Measurements from ENCODE around the gene SYT14. TPM values are rescaled to one million over a fixed set of nuclear protein-coding genes. Genes with fewer than 3 reads are reported as not detected.
"Not testable (repeated sequence)": the region's sequence is repeated elsewhere in the genome, so short reads cannot be mapped to it uniquely, and the experiment has no call there.

SYT14 gene
- total RNA-seq, 1 donor from 2014 or later: 65.8 TPM

DNA sequence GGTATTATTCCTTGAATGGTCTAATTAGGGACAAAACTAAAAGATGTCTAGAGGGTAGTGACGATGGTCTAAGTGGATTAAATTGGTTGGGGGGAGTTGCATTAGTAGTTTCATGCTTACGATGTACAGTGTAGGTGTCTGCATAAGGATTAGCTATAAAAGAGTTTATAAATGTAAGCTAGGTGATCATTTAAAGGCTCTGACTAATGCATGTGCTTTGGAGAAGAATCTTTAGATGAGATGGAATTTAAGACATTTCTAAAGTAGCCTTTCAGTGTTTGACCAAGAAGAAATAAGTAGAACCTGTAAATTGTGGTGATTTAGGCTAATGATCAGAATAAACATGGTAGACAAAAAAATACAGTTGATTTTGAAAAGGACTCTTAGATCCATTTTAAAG lies 7.4 kb downstream of the SYT14 start:
- no peak for DNase-seq

GRCh38 chr1:209948155-209948554 lies 10.1 kb downstream of the SYT14 start:
- DNase-seq: no peak

DNA sequence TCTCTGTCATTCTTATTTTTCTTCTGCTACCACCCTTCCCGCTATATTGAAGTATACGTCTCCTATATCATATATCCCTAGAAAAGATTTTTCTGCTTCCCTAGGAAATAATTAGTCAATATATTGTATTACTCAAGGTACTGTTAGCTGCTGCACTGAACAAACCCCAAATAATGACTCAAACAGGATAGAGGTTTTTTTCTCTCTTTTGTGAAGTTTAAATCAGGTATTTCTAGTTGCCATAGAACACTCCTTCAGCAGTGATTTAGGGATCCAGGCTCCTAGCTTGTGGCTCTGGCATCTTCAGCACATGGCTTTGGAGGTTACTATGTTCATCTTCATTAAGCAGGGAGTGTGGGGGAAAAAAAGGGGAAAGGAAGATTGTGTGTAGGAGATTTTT lies 18.1 kb downstream of the SYT14 start:
- no peak for DNase-seq

GRCh38 chr1:209959623-209960022 lies 21.6 kb downstream of the SYT14 start:
- DNase-seq: no peak

DNA sequence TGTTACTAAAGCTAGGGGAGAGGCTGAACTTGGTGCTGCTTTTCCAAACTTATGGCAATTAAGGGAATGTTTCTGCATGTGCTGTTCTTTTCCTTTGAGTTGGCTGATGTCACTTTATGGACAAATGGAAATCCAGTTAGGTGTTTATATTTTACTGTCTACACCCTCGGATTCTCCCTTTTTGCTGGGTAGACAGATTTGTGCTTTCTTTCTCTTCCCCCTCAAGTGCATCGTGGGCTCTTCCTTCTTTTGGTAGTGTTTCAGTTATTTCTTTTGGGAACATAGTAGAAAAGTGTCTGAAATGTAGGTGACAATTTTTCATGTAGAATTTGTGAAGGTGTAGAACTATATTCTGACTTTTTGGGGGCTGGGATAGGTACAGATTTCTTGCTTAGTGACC lies 22.9 kb downstream of the SYT14 start:
- DNase-seq: no peak

- DNase-seq: no peak
Measured at GRCh38 chr1:209962388-209962787, 24.4 kb downstream of the SYT14 start.

DNA sequence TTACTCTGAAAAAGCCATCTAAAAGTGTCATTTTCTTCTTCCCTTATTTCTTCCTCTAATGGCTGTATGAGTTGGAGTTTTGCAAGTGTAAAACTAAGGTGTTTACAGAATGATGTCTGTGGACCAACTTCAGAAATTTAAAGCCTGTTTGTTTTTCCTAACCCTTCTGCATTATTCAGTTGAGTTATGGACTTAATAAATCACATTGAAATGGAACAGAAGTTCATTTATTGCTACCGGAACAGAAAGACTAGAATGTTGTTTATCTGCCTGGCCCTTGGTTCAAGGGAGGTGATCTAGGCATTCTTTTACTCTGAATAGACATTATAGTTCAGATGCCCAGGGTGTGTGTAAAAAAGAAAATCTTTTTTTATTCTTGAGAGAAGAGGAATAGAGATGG lies 24.8 kb downstream of the SYT14 start:
- no peak for DNase-seq

DNA sequence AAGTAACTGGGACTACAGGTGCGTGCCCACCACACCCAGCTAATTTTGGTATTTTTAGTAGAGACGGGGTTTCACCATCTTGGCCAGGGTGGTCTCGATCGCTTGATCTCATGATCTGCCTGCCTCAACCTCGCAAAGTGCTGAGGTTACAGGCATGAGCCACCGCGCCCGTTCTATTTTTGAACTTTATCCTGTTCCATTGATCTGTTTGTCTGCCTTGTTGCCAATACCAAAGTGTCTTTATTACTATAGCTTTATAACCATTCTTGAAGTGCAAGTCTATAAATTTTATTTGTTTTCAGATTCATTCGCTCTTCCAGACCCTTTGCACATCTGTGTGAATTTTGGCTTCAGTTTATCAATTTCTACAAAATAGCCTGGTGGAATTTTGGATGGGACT lies 28.0 kb downstream of the SYT14 start:
- DNase-seq: no peak

DNA sequence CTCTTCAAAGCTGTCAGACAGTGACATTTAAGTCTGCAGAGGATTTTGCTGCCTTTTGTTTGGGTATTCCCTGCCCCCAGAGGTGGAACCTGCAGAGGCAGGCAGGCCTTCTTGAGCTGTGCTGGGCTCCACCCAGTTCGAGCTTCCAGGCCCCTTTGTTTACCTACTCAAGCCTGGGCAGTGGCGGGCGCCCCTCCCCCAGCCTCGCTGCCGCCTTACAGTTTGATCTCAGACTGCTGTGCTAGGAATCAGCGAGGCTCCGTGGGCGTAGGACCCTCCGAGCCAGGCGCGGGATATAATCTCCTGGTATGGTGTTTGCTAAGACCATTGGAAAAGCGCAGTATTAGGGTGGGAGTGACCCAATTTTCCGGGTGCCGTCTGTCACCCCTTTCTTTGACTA lies 40.7 kb downstream of the SYT14 start:
- not testable (repeated sequence) for DNase-seq

- DNase-seq: no peak
Measured at GRCh38 chr1:209983953-209984352, 45.9 kb downstream of the SYT14 start.

DNA sequence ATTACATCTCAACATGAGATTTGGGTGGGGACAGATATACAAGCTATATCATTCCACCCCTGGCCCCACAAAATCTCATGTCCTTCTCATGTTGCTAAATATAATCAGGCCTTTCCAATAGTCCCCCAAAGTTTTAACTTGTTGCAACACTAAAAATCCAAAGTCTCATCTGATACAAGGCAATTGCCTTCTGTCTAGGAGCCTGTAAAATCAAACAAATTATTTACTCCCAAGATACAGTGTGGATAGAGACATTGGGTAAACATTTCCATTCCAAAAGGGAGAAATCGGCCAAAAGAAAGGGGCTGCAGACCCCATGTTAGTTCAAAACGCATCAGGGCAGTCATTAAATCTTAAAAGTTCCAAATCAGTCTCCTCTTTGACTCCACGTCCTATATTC lies 47.0 kb downstream of the SYT14 start:
- DNase-seq: no peak

DNA sequence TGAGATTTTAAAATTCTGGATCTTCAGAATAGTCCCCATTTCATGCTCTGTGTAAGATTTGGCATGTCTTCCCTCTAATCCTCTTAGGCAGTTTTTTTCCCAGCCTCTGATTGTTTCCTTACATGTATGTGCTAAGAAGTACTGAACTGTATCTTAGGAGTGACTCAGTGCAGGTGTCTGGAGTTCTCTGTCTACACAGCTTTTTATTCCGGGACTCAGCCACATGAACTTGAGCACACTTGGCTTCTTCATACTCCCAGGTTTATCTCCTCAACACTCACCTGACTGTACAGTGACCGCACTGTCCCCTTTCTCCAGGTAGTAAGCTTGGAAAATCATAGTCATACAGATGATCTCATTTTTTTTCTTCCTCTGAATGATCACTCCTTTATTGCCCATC lies 50.7 kb downstream of the SYT14 start:
- DNase-seq: no peak

GRCh38 chr1:209989525-209989924 lies 51.5 kb downstream of the SYT14 start:
- DNase-seq: no peak

DNA sequence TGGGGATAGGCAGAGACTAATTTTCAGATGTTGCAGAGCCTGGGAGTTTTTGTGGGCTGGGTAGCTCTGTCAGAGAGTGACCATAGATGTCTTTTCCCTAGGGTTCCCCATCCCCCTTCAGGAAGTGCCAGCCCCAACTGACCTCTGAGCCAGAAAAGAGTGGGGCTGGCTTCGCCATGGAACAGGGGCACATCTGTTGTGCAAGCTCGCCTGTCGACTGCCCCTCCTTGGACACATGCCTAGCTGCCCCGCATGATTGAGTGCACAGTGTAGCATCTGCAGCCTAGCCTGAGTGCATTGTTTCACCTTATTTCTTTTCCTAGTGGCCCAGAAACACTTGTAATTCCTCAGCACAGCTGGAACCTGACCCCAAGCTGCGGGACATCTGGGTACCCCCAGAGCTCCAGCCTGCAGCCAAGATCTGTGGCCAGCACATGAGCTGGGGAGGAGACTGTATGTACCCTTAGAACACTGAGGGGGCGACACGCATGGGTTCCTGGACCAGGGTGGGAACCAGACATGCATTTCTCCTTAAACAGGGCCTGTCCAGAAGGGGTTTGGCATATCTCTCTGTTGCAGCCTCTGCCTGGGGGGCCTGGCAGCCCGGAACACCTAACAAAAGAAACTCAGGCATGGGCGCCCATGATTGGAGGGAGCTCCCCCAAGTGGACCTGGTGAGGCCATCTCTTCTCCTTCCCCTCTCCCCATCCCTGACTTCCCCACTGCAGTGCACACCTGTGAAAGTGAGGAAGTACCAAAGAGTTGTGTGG lies 55.2 kb downstream of the SYT14 start:
- no peak for DNase-seq

- DNase-seq: no peak
Measured at GRCh38 chr1:209996348-209996747, 58.3 kb downstream of the SYT14 start.

DNA sequence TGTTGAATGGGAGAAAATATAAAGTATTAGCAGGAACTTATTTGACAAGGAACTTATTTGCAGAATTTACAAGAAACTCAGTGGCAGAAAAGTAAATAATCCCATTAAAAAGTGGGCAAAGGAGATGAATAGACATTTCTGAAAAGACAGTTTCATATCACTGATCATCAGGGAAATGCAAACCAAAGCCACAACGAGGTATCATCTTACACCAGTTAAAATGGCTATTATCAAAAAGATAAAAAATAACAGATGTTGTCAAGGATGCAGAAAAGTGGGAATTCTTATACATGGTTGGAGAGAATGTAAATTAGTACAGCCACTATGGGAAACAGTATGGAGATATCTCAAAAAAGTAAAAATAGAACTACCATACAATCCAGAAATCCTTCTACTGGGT lies 61.0 kb downstream of the SYT14 start:
- DNase-seq: no peak

DNA sequence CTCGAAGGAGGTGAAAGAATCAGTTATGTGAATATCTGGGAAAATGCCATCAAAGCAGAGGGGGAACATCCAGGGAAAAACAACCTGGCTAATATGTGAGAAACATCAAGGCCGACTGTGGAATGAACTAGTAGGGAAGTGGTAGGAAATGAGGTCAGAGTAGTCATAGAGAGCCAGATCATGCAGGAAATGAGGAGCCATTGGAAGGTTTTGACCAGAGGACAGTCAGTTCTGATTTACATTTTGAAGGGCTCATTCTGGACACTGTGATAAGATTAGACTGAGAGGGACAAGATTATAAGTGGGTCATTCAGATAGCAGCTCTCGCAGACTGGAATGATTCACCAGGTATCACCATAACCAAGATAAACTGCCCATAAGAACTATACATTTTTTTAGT lies 63.7 kb downstream of the SYT14 start:
- no peak for DNase-seq

- no peak for DNase-seq
Measured at GRCh38 chr1:210003501-210003900, 65.5 kb downstream of the SYT14 start.

GRCh38 chr1:210010161-210010560 lies 72.1 kb downstream of the SYT14 start:
- DNase-seq: no peak

DNA sequence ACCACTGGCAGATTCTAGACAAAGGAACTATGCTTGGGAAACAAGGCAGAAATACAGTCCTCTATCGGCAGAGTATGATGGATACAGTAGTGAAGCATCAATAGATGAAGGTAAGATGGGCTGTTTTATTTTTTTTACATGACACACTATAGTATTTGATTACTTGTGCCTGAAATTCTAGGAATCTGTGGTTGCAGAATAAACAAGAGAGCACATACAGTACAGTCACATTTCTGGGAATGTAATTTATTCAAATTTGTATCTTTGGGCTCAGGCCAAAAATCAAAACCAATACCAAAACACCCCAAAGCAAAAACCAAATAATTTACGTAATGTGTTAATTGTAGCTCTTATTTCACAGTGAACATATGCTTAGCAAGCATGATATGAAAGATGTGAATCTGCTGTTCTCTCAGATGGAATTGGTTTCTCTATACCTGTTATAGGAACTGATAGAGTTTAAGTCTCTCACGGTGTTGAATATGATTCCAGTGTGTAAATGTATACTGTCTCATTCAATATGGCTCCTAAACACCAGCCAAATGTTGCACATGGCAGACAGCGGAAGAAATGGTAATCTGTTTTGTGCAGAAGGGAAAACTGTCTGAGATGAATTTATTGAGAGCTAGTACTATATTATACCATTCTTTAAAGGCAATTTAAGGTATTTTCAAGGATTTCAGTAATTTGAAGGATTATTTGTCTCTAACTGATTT lies 83.3 kb downstream of the SYT14 start:
- no peak for DNase-seq

DNA sequence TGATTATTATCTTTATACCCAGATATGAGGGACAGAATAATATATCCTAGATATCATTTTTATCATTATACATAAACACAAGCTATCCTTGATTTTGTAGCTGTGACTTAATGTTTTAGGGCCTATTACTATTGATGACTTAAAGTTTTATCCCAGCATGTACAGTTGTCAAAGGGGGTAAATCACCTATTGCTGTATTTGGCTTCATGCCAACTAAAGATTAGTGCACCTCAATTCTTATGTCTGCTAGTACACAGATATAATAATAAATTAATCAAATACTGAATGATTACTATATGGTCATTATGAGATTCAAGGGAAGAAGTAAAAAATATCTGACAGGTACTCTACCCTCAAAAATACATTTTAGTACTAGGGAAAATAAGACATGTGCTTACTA lies 84.0 kb downstream of the SYT14 start:
- DNase-seq: no peak

DNA sequence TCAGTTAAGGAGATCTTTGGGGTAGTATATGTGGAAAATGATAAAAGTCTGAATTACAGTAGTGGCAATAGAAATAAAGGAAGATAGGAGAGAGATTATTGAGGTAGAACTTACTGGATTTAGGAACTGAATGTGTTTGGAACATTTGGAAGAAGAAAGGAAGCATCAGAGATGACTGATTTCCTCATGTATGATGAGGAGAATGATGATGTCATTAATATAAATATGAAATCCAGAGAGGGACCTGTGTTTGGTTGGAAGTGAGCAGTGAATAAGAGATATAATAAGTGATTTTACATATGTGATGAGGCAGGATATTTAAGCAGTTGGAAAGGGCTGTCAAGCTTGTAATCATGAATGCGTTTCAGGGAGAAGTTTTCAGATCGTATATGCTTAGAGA lies 86.3 kb downstream of the SYT14 start:
- no peak for DNase-seq

DNA sequence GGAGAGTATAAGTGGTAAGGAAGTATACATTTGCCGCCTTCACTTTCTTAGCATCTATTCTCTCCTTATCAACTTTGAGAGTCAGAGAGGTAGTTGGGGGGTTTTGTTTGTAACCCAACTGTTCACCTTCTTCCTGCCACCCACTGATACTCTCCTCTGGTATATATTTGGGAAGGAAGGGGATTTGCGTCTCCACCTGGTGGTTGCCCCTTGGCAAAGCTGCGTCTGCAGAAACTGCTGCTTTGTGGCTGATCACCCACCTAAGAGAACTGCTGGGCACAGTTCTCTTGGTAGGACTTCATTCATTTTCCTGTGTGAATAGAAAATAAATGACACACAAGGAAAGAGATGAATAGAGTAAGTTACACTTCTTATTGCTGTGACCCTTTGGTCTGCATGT lies 87.0 kb downstream of the SYT14 start:
- no peak for DNase-seq

DNA sequence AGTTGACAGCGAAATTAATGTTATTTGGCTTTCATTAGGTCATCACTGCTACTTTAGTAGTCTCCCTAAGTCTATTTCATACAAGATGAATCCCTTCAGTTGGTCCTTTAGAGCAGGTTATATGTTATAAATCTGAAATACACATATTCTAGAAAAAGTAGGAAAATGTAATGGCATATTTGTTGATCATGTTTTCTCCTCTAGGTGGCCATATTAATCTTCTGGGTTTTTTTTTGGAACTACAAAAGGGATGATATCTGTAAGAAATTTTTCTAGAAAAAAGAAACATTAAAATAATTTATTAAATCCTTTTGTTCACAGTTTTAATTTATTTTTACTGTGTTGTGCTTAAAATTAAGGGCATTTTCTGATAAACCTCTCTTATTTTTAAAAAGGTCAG lies 87.9 kb downstream of the SYT14 start:
- DNase-seq: no peak
